AG09319 (cell line): ENCODE results near the gene VASP.

Source experiments
- DNase-seq: peaks from one replicate; pipeline ENCODE4 v3.0.0-alpha.2; 2010; ENCODE audit warnings: low read depth; ENCODE audit errors: extremely low read depth
- TF ChIP-seq, protein P1 (sequence below): IDR thresholded peaks from 2 replicates; pipeline ENCODE4 v1.5.1; 2011; ENCODE audit warnings: low read depth, mild to moderate bottlenecking, inconsistent platforms, low read length, moderate library complexity

VASP gene

DNA sequence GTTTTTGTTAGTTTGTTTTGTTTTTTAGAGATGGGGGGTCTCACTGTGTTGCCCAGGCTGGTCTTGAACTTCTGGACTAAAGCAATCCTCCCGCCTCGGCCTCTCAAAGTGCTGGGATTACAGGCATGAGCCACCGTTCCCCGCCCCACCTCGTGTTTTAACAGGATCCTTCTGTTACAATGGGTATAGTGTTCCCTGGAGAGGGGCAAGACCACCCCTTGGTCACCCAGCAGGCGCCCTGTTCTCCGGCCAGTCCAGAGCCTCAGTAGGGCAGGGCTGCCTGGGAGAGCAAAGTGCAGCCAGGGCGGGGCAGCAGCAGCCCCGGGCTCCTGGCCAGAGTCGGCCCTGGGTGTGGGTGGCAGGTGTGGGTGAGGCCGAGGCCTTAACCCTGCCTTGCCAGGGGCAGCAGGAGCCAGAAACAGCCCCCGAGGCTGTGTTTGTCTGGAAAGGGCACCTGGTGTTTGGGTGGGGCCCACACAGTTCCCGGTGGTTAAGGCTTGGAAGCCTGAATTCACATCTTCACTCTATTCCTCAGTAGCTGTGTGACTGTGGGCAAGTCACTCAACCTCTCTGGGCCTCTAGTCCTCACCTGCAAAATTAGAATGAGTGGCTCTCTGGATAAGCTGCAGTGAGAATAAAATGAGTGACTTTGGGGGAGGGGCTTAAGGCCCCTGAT is 7.2 kb downstream of the VASP start:
- no peak for DNase-seq
- TF ChIP-seq, protein P1, sequence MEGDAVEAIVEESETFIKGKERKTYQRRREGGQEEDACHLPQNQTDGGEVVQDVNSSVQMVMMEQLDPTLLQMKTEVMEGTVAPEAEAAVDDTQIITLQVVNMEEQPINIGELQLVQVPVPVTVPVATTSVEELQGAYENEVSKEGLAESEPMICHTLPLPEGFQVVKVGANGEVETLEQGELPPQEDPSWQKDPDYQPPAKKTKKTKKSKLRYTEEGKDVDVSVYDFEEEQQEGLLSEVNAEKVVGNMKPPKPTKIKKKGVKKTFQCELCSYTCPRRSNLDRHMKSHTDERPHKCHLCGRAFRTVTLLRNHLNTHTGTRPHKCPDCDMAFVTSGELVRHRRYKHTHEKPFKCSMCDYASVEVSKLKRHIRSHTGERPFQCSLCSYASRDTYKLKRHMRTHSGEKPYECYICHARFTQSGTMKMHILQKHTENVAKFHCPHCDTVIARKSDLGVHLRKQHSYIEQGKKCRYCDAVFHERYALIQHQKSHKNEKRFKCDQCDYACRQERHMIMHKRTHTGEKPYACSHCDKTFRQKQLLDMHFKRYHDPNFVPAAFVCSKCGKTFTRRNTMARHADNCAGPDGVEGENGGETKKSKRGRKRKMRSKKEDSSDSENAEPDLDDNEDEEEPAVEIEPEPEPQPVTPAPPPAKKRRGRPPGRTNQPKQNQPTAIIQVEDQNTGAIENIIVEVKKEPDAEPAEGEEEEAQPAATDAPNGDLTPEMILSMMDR, result no peak

DNA sequence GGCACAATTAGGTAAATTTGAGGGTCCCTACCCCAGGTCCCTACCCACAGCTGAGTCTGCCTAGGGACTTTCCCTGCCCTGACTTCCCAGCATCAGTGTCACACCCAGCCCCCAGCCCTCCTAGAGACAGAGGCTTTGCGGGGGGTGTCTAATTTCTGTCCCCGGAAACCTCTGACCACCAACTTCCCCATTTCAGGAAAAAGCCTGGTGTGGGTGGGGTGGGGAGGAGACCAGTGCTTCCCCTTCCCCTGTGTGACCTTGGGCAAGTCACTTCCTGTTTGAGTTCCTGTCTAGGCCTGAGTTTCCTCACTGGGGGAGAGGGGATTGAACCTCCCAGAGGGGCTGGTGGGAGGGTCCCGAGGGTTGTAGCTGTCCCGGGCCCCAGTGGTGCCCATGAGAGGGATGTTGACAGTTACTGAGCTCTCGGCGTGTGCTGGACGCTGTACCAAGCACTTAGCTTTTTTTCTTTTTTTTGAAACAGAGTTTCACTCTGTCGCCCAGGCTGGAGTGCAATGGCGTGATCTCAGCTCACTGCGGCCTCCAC is 7.9 kb downstream of the VASP start:
- DNase-seq, result no peak

DNA sequence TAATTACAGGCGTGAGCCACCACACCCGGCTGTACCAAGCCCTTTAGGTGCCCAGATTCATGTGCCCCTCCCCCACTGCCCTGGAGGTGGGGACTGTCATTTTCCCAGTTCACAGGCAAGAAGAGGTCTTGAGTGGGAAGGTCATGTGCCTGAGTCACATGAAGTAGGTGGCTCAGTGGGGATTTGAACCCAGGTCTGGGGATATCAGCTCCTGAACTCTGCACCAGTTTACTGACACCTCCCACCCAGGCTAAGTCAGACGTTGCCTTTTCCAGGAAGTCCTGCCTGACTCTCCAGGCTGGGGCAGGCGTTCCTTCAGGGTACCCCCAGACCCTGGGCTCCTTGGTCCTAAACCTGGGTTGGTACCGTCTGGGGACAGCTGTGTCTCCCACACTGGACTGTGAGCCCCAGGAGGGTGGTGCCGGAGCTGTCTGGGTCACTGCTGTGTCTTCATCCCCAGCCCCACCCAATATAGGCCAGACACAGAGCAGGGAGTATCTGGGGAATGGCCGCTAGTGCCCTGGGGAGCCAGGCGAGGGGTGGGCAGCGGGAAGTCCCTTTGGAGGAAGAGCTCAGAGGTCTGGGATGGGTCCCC is 8.6 kb downstream of the VASP start:
- DNase-seq, result no peak
- TF ChIP-seq, protein P1, result no peak

More for the DNA sequence above, 7.9 kb downstream of the VASP start:
- TF ChIP-seq, protein P1, result no peak

DNA sequence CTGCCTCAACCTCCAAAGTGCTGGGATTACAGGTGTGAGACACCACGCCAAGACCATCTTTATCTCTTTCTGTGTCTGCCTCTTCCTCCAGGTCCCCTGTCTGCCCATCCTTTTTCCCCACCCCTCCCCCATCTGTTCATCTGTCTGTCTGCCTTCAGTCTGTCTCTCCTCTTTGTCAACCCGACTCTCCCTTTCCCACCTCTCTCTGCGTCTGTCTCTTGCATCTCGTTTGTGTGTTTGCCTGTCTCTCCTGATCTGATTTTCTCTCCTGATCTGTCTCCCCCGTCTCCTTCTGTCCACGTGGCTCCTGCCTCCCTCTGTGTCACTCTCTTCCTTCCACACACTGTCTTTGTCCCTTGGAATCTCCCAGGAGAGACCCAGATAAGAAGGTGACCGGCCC is 10.0 kb downstream of the VASP start:
- DNase-seq, result no peak
- TF ChIP-seq, protein P1, result no peak

DNA sequence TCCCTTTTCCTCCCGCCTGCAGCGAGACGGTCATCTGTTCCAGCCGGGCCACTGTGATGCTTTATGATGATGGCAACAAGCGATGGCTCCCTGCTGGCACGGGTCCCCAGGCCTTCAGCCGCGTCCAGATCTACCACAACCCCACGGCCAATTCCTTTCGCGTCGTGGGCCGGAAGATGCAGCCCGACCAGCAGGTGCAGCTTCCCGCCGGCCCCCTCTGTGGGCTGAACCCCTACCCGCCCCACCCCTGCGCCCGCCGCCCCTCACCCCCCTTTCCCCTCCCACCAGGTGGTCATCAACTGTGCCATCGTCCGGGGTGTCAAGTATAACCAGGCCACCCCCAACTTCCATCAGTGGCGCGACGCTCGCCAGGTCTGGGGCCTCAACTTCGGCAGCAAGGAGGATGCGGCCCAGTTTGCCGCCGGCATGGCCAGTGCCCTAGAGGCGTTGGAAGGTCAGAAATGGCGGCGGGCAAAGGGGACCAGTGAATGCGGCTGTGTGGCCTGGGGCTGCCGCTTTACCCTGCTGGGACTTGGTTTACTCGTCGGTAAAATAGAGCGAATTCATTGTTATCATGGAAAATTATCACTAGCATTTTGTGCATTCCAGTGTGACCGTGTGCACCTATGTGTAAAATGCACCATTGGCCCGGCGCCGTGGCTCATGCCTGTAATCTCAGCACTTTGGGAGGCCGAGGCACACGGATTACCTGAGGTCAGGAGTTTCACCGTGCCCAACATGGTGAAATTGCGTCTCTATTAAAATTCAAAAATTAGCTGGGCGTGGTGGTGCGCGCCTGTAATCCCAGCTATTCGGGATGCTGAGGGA is 10.6 kb downstream of the VASP start:
- DNase-seq, result no peak
- TF ChIP-seq, protein P1, result no peak

DNA sequence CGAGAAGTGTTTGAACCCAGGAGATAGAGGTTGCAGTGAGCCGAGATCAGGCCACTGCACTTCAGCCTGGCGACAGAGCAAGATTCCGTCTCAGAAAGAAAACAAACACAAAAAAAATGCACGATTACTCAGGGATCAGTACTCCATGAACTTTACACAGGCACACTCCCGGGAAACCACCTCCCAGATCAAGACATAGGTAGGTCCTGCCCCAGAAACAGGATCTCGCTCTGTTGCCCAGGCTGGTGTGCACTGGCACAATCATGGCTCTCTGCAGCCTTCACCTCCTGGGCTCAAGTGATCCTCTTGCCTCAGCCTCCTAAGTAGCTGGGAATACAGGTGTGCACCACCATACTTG is 11.2 kb downstream of the VASP start:
- DNase-seq, result no peak
- TF ChIP-seq, protein P1, result no peak
